ENCODE results near the gene DRC3. TPM values are rescaled to one million over a fixed set of nuclear protein-coding genes. Genes with fewer than 3 reads are reported as not detected.
A peak's percentile ranks its signal among the peaks of the same experiment; 100 is the strongest.

Gene DRC3
- total and polyA plus RNA-seq, 2 donors (not counting 3 experiments of a cell fraction or from before 2014, with no cell fraction given): 1.6 to 2.9 TPM

- Histone ChIP-seq H3K9me1 (replicated peaks; ENCODE audit: control insufficient read depth, extremely low read depth, insufficient read depth, low read length) (no peaks in the 10 kb centered on the region), H2AFZ (ENCODE audit: low read depth, low read length) (peak overlapping the region; percentile 68), H3K4me1 (ENCODE audit: control insufficient read depth, extremely low read depth, insufficient read depth, low read length) (peaks cover 38% of the 10 kb centered on the region), H3K4me3 (replicated peaks in 1 of 3; ENCODE audit: insufficient read depth in 1 of 3, low read depth in 1 of 3, low read length in 3 of 3) (peak overlapping the region in 1 of 3 experiments; percentile 29), H3K4me2 (ENCODE audit: insufficient read depth, low read length) (peak overlapping the region; percentile 80), H3K9me3 (replicated peaks; ENCODE audit: control insufficient read depth, insufficient read depth, low read length) (no peaks in the 10 kb centered on the region), H3K79me2 (ENCODE audit: control insufficient read depth, insufficient read depth, low read length) (peaks cover 6% of the 10 kb centered on the region), H3K27ac (ENCODE audit: insufficient read depth, low read depth, low read length) (peak overlapping the region; percentile 61), H3K36me3 (ENCODE audit: control insufficient read depth in 2 of 2, extremely low read depth in 1 of 2, insufficient read depth in 2 of 2, low read length in 2 of 2) (no peaks in the 10 kb centered on the region), H3K27me3 (ENCODE audit: control insufficient read depth in 2 of 2, insufficient read depth in 2 of 2, low read length in 2 of 2) (no peaks in the 10 kb centered on the region), H3K9ac (replicated peaks; ENCODE audit: extremely low read depth, insufficient read depth, low read length) (no peak overlapping the region), H4K20me1 (replicated peaks; ENCODE audit: control insufficient read depth, extremely low read depth, insufficient read depth, low read length) (no peaks in the 10 kb centered on the region)
- intact Hi-C loops (cut with micrococcal nuclease) (loop anchor here (1.0 kb wide), 1 partner anchor 29 kb away; the partner anchor contains the start of genes DRC3 and TOM1L2), dilution Hi-C loops (cut with MboI; ENCODE audit: extremely low pct_ligation_motif_present, low sequenced_read_pairs) (no loop called here)
- POLR2A ChIA-PET: no interaction called here
- CTCF ChIA-PET: interaction anchor here (0.7 to 2.4 kb wide), 6 partner anchors 15 to 91 kb away, joined by 3 to 14 read pairs (median 7); no protein-coding TSS in a partner anchor
- no TSS peak for BruUV-seq (replicated peaks)
- peak; percentile 45 for DNase-seq (ENCODE audit: low read depth, low spot score)
- FAIRE-seq: peak; percentile 94
- TF ChIP-seq FOS (IDR thresholded peaks at IDR 0.05; ENCODE audit: borderline replicate concordance, insufficient read depth, low read length) (peak; percentile 58), POLR2A (IDR thresholded peaks at IDR 0.05; ENCODE audit: low read depth, low read length) (no peak), GATA2 (IDR thresholded peaks at IDR 0.05; ENCODE audit: insufficient read depth, insufficient read length, low read depth, low read length) (peak; percentile 54), CTCF (IDR thresholded peaks at IDR 0.05; ENCODE audit: extremely low read depth in 1 of 2, insufficient read depth in 1 of 2, low read depth in 1 of 2, low read length in 2 of 2) (no peak), JUN (IDR thresholded peaks at IDR 0.05; ENCODE audit: borderline replicate concordance, insufficient read depth, insufficient read length, low read depth) (peak; percentile 15)
Measured at GRCh38 chr17:17942846-17943245, 29.8 kb upstream of the DRC3 start.
